Measurements from ENCODE around the gene CPXM2.

DNA sequence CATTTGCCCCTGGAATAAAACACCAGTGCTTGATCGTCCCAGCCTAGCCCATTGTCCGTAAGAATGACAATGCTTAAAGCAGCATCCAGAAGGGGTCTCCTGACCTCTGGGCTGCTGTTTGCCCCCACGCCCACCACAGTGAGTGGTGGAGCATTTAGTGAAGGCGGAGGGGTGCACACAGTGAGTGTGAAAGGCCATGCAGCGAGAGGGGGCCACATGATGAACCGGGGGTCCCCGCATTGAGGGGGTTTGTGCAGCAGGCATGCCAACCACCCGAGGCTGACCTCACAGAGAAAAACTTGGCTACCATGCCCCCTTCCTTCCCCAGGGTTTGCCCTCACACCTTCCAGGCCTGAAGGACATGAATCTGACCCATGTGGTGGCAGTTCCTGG lies 28.4 kb downstream of the CPXM2 start:
- TF ChIP-seq, protein P1, sequence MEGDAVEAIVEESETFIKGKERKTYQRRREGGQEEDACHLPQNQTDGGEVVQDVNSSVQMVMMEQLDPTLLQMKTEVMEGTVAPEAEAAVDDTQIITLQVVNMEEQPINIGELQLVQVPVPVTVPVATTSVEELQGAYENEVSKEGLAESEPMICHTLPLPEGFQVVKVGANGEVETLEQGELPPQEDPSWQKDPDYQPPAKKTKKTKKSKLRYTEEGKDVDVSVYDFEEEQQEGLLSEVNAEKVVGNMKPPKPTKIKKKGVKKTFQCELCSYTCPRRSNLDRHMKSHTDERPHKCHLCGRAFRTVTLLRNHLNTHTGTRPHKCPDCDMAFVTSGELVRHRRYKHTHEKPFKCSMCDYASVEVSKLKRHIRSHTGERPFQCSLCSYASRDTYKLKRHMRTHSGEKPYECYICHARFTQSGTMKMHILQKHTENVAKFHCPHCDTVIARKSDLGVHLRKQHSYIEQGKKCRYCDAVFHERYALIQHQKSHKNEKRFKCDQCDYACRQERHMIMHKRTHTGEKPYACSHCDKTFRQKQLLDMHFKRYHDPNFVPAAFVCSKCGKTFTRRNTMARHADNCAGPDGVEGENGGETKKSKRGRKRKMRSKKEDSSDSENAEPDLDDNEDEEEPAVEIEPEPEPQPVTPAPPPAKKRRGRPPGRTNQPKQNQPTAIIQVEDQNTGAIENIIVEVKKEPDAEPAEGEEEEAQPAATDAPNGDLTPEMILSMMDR (conservative IDR thresholded peaks at IDR 0.05 in 1 of 2, IDR thresholded peaks at IDR 0.05 in 1 of 2; ENCODE audit: low read depth in 1 of 2, low read length in 2 of 2), result no peak
- no peak for TF ChIP-seq EZH2 (IDR thresholded peaks at IDR 0.05; ENCODE audit: low read length, missing control alignments)
